HCEC 1CT (cell line): ENCODE results near the gene PCNT.
"Not testable (repeated sequence)": the region's sequence is repeated elsewhere in the genome, so short reads cannot be mapped to it uniquely, and the experiment has no call there.

Experiments
- DNase-seq: peaks from one replicate; pipeline ENCODE4 v3.0.0-alpha.2; 2017

The PCNT gene

DNA sequence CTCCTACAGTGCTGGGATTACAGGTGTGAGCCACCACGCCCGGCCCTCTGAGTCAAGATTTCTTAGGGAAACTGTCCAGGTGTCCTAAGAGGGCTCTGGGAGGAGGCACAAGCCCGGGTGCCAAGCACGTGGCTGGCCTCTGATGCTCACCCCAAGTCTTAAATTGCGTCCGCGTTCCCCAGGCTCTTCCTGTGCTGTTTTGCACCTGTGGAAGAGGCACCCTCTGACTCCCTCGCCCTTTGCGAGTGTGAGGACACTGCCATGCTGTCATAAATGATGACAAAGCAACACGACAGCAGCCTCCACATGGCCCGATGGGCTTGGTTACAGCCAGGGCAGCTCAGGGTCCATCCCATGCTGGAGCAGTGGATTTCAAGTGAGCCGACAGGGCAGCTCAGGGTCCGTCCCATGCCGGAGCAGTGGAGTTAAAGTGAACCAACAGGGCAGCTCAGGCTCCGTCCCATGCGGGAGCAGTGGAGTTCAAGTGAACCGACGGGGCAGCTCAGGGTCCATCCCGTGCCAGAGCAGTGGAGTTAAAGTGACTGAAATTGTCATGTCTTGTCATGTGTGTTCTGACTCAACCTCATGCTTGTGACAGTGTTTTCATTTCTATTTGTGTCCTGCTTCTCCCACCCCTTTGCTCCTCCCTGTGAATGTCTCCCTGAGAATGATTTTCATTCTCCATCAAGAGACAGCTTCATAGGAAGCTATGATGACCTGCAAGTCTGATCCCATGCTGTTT is 33.9 kb downstream of the PCNT start:
- no peak for DNase-seq

DNA sequence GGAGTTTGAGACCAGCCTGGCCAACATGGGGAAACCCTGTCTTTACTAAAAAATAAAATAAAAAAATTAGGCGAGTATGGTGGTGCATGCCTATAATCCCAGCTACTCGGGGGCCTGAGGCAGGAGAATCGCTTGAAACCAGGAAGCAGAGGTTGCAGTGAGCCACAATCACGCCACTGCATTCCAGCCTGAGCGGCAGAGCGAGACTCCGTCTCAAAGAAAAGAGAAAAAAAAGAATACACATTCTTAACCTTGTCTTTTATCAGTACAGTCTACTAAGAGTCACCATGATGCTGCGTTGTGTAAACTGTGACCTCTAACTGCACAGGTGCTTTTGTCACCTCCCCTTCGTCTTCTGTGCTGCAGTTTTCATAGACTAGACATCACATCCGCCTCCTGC is 37.2 kb downstream of the PCNT start:
- no peak for DNase-seq

DNA sequence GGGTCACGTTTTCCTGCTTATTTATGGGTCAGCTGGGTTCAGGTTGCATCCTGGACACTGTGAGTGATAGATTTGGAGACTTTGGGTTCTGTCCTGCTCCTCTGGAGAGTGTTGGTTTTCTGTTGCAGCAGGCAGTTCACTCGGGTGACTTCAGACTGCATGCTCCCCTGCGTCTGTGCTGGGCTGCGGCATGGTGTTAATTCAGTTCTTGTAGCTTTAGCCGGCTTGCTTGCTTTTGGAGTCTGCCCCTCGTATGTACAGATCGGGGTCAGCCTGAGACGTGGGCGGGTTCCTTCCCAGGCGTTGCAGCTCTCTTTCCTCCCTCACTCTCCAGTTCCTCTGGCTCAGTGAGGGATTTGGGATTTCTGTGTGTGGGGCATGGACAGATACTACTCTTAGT is 38.0 kb downstream of the PCNT start:
- no peak for DNase-seq

DNA sequence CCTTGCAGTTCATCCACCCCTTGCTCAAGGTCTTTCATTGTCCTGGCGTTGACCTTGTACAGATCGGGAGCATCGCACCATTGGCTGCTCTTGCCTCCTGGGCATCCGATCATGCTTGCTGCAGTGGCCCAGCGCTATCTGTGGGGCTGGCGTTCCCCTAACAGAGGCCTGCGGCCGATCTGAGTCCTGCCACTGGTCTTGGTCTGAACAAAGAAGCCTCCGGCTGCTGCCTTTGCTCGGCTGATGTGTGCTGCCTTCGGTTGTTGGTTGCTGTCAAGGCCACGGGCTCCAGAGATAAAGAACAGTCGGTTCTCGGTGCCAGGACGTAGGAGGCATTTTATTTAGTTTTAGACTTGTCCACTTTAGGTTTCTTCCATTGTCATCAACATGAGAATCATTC is 39.0 kb downstream of the PCNT start:
- DNase-seq, result no peak

DNA sequence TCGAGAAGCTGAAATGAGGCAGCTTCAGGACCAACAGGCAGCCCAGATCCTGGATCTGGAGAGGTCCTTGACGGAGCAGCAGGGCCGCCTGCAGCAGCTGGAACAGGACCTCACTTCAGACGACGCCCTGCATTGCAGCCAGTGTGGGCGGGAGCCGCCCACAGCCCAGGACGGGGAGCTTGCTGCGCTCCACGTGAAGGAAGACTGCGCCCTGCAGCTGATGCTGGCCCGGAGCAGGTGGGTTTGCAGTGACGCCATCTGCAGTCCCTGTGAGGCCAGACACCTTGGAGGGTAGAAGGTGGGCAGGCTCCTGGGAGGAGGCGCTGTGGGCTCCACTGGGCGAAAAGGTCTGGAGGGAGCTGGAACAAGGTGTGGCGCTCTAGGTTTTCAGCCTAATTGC is 39.7 kb downstream of the PCNT start:
- DNase-seq, result no peak

DNA sequence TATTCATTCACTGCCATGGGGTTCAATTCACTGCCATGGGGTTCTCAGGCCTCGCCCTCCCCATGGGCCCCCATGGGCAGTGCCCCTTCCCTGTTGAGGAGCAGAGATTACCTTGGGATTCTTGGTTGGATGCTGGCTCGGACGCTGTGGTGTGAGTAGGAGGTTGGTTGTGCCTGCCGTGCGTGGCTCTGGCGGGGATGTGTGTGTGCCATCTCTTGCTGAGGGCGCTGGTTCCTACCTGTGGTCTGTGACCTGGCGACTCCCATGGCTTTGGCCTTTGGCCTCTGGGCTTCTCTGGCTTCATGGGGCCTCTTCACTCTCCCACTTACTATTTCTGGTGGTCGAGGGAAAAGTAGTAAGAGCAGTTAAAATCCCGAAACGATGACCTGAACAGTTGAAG is 42.1 kb downstream of the PCNT start:
- DNase-seq, result no peak

DNA sequence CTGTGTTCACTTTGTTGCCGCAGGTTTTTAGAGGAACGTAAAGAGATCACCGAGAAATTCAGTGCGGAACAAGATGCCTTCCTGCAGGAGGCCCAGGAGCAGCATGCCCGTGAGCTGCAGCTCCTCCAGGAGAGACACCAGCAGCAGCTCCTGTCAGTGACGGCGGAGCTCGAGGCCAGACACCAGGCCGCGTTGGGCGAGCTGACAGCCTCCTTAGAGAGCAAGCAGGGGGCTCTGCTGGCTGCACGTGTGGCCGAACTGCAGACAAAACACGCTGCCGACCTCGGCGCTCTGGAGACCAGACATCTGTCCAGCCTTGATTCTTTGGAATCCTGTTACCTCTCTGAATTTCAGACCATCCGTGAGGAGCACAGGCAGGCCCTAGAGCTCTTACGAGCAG is 42.6 kb downstream of the PCNT start:
- DNase-seq, result no peak

DNA sequence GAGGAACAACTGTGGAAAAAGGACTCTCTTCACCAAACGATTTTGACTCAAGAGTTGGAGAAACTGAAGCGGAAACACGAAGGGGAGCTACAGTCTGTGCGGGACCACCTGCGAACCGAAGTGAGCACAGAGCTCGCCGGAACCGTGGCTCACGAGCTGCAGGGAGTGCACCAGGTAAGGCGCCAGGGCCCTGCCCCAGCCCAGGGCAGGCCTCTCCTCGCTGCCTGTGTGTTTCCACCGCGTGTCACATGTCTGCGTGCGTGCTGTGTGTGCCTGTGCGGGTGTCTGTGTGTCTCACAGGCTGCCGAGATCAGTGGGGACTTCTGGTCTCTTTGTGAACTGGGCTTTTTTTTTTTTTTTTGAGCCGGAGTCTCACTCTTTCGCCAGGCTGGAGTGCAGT is 43.0 kb downstream of the PCNT start:
- no peak for DNase-seq

DNA sequence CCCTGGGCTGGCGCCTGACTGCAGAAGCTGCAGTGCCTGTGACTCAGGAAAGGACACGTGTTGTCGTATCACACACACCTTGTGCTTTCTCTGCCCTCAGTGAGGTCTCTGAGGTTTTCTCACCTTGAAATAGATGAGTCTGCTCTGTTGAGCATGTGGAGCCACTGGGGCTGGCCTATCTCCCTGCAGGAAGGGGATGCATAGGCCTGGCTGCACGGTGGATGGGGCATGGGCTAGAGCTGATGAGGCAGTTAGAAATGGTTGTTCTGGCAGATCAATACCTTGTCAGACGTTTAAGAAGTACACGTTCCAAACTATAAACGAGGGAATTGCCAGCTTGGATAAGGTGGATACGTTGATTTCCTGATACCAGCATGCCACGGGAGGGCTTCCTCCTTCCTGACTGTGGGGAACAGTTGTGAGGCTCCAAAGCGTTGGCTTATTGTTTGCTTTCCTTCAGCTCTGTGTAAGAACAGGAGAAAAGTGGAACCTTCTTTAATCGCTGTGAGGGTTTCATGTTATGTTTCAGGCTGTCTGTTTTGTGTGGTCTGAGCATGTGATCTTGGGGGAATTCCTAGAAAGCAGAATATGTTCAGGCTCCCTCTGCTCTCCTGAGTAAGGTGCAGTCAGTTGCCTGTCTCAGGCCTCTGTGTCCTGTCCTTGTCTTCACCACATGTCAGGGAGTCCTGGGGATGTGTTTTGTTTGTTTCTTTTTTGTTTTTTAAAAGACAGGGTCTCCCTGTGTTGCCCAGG is 44.8 kb downstream of the PCNT start:
- DNase-seq, result no peak

DNA sequence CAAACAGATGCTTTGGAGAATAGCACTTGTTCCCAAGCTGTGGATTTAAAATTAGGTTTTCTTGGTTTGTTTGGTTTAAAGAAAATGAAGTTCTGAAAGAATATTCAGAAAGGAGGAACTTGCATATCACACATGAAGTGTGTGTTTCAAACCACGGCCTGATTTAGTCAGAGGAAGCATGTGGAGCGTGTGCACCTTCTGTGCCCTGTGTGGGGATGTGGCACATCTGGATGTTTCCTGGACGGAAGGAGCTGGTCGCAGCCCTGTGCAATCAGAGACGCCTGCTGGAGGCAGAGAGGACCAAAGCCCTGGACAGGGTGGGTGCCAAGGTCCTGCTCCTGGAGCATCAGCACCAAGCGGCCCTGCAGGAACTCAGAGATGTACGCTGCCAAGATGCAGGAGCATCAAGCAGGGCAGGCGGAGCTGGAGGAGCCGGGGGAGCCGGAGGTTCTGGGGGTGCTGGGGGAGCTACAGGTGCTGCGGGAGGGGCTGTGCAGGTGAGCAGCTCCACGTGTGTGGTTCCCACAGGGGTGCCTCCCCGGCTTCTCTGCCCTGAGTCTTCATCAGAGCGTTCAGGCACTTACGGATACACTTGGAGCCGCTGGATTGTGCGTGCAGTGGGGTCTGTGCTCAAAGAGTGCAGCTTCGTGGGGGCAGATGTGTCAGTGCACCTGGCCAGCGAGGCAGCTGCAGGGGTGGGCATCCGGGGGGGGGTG is 45.7 kb downstream of the PCNT start:
- no peak for DNase-seq

DNA sequence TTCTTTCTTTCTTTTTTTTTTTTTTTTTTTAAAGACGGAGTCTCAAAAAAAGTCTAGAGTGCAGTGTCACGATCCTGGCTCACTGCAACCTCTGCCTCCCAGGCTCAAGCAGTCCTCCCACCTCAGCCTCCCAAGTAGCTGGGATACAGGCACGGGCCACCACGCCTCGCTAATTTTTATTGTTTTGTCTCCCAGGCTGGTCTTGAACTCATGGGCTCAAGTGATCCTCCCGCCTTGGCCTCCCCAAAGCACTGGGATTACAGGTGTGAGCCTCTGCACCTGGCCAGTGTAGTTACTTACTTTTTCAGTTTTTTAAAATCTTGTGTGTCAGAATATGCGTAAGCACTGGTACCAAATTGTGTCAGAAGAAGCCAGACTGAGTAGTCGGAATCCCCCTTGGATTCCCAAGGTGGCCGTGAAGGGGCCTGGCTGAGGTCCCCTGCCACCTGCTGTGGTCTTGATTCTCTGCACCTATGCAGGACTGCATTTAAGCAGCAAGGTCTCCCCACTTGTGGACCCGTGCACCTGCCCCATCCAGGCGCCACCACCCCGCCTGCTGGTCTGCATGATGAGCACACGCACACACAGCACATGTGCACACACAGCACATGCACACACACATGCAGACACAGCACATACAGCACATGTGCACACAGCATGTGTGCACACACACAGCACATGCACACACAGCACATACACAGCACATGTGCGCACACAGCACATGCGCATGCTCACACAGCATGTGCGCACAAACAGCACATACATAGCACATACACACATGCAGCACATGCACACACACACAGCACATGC is 47.5 kb downstream of the PCNT start:
- no peak for DNase-seq

DNA sequence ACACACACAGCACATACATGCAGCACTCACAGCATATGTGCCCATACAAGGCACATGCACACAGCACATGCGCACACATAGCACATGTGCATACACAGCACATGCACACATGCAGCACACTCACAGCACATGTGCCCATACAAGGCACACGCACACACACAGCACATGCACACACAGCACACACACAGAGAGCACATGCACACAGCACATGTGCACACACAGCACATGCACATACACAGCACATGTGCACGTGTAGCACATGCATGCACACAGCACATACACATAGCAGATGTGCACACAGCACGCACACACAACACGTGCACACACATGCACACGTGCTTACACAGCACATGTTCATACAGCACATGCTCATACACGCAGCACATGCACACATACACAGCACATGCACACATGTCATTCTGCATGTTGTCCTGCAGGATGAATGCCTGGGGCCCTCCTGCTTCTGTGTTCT is 48.1 kb downstream of the PCNT start:
- DNase-seq, result no peak

DNA sequence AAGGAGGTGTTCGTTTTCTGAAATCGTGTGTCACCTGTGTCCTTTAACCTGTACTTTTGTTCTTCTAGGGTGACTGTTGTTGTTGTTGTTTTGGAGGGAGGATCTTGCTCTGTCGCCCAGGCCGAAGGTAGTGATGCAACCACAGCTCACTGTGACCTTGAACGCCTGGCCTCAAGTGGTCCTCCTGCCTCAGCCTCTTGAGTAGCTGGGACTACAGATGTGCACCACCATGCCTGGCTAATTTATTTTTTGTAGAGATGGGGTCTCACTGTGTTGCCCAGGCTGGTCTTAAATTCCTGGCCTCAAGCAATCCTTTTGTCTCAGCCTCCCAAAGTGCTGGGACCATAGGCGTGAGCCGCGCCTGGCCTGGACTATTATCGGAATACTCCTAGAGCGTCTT is 49.0 kb downstream of the PCNT start:
- DNase-seq, result not testable (repeated sequence)

DNA sequence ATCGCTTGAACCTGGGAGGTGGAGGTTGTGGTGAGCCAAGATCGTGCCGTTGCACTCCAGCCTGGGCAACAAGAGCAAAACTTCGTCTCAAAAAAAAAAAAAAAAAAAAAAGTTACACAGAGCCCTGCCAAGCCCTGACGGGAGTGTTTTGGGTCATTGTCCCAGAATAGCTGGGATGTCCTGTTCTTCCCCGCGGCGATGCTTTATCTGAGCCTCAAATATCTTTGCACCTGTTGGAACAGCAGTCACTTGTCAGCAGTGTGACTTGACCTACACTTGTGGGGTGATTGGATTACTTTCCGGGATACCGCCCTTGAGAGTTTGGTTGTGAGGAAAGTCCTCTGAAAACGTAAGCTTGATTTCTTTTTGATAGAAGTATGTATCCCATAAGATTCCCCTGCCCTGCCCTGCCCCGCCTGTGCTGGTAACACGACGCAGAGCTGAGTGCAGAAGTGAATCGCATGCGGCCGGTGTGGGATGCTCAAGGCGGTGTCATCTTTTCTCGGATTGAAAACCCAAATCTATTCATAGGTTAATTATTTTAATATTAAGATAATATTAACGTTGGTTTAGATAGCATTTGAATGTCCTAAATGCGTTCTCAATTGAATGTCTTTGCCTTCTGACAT is 50.9 kb downstream of the PCNT start:
- DNase-seq, result no peak

DNA sequence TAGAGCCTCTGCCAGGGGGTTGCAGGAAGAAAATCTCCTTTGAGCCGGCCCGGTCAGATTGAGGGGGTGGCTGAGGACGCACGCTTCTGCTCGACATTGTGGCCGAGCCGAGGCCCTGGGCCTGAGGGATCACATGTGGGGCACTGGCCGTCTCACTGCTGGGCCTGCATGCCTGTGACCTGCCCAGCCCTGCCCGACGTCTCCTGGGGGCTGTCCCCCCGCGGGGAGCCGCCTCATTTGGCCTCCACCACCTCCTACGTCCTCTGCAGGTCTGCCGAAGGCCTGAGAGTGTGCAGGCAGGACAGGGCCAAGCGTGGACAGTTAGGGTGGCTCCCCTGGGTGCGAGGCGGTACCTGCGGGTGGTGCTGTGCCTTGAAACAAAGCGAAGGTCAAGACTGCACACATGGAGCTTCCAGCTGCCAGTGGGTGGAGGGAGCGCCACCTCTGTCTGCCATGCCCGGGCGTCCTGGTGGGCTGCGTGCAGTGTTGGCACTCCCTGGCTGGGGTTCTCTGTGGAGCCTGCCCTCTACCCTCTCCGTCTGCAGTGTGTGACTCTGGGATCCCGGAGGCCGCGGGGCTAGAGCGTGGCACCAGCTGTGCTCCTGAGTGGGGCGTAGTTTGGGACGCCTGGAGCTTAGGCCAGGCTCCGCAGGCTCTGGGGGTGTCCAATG is 51.7 kb downstream of the PCNT start:
- DNase-seq, result no peak

DNA sequence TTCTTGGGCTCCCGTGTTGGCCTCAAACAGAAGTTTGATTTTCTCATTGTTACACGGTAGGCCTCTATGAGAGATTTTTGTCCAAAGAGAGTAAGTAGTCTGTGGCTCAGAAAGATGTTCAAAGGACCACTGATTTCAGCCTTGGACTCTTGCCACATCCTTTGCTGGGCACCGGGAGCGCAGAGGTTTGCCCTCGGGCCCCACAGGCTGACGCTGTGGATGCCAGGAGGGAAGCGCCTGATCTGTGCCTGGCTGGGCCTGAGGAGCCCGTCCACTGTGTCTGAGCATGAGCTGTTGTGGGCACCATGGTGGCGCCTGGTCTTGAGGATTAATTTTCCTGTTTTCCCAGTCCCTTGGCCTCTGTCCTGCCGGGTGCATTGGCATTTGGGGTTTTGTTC is 52.3 kb downstream of the PCNT start:
- DNase-seq, result no peak

DNA sequence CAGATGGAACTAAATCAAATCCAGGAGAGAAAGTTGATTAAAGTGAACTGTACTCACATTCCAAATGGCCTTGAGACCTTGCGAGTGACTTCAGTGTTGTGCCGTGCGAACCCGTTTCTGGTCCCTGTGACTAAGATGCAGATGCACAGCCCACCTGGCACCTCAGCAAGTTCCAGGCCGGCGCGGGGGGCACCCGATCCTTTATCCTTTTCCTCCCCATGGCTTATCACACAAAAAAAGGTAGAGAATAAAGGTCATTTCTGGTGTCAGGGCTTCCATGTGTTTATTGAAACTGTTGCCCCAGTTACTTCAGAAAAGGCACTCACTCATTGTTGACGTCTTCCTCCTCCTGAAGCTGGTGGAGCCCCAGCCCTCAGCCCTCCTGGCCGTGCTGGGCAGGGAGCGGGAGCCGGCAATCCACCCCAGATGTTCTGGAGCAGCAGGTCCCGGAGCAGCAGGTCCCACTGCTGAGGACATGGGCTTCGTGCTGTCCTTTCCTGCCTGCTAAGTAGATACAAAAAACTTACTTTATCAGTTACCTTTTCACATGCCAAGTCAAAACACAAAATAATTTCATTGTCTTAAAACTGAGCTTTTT is 53.0 kb downstream of the PCNT start:
- DNase-seq, result no peak

DNA sequence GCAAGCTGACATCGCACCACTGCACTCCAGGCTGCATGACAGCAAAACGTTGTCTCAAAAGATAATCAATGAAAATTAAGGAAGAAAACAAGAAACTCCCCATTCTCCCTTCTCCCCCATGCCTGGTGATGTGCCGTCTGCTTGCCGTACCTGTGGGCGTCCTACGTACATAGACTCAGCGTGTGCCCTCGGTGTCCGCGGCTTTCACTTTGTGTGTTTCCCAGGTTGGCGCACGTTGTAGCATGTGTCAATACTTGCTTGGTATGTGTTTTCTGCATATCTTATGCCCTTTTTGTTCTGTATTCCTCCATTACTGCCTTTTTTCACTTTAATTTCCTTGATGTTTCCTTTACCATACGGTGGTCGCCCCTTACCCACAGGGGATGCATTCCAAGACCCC is 53.8 kb downstream of the PCNT start:
- DNase-seq, result no peak

DNA sequence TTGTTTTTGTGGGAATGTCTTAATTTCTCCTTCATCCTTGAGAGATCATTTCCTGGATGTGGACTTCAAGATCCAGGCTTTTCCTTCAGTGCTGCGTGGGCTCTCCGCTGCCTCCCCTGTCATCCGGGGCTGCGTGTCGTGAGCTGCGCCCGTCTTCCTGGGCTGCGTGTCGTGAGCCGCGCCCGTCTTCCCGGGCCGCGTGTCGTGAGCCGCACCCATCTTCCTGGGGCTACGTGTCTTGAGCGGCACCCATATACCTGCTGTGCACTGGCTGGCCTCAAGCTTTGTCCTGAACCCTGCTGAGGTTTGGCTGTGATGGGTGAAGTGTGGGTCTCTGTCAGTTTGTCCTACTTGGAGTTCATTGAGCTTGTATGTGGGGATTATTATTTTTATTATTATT is 55.1 kb downstream of the PCNT start:
- DNase-seq, result no peak

DNA sequence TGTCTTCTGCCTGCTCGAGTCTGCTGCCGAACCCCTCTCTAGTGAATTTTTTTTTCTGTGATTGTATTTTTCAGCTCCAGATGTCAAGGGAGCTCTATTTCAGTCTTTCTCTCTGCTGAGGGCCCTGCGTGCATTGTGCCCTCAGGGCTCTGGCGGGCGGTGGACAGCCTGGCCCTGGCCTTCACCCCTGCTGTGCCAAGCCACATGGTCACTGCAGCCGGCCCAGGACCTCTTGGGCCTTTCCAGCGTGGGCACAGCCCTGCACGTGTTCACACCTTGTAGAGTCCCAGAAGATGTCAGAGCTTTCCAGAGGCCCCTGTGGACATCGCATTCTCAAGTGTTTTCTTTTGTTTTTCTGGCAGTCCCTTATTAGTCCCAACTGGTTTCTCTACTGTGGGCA is 55.7 kb downstream of the PCNT start:
- no peak for DNase-seq

DNA sequence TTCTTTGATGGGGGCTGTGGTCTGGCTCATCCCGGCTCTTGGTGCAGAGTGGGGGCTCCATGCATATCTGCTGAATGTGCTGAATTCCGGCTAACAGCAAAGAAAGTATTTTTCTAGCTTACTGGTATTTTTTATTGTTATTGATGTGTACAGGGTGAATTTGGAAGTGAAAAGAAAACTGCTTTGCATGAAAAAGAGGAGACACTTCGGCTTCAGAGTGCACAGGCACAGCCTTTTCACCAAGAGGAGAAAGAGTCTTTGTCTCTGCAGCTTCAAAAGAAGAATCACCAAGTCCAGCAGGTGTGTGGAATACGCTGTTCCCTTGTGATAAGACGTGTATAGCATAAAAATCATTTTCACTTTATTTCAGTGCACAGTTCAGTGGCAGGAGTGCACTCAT is 57.6 kb downstream of the PCNT start:
- DNase-seq, result no peak

DNA sequence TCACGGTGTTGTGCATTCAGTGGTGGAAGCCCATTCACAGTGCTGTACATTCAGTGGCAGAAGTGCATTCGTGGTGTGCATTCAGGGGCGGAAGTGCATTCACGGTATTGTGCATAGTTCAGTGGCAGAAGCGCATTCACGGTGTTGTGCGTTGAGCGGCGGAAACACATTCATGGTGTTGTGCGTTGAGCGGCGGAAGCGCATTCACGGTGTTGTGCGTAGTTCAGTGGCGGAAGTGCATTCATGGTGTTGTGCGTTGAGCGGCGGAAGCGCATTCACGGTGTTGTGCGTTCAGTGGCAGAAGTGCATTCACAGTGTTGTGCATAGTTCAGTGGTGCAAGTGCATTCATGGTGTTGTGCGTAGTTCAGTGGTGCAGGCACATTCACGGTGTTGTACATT is 60.6 kb downstream of the PCNT start:
- no peak for DNase-seq
